HG03521 (cell line): ENCODE results near the gene LHPP.

Experiments
- ATAC-seq: cut with Tn5 transposase; IDR thresholded peaks from one replicate; pipeline ENCODE4 v1.9.1; 2021; ENCODE audit warnings: mild to moderate bottlenecking, moderate library complexity; ENCODE audit not compliant: unreplicated experiment

Gene LHPP

GRCh38 chr10:124447751-124448466 lies 13.7 kb upstream of the LHPP start:
- no peak for ATAC-seq

GRCh38 chr10:124448696-124449169 lies 12.9 kb upstream of the LHPP start:
- ATAC-seq: no peak

GRCh38 chr10:124449170-124450011 lies 12.2 kb upstream of the LHPP start:
- ATAC-seq: no peak

- ATAC-seq: no peak
Measured at GRCh38 chr10:124450012-124450782, 11.4 kb upstream of the LHPP start, which contains the start of gene NKX1-2. TSS of gene NKX1-2 (minus strand) at chr10:124450035. CDS start at chr10:124449943, 92 bp downstream.

GRCh38 chr10:124450783-124451057 lies 10.9 kb upstream of the LHPP start:
- ATAC-seq: no peak

GRCh38 chr10:124451276-124451675 lies 10.3 kb upstream of the LHPP start:
- ATAC-seq: no peak

- ATAC-seq: no peak
Measured at GRCh38 chr10:124453960-124454610, 7.5 kb upstream of the LHPP start.

GRCh38 chr10:124455441-124455840 lies 6.2 kb upstream of the LHPP start:
- no peak for ATAC-seq

- ATAC-seq: no peak
Measured at GRCh38 chr10:124458473-124458872, 3.1 kb upstream of the LHPP start.

GRCh38 chr10:124458889-124459288 lies 2.7 kb upstream of the LHPP start:
- no peak for ATAC-seq

GRCh38 chr10:124459395-124459794 lies 2.2 kb upstream of the LHPP start:
- no peak for ATAC-seq

GRCh38 chr10:124460144-124460543 lies 1.5 kb upstream of the LHPP start:
- no peak for ATAC-seq

- ATAC-seq: no peak
Measured at GRCh38 chr10:124462348-124462695, 699 bp downstream of the LHPP start.

- no peak for ATAC-seq
Measured at GRCh38 chr10:124464028-124464965, 2.7 kb downstream of the LHPP start.

- no peak for ATAC-seq
Measured at GRCh38 chr10:124465003-124465776, 3.6 kb downstream of the LHPP start.

- no peak for ATAC-seq
Measured at GRCh38 chr10:124465777-124466488, 4.3 kb downstream of the LHPP start.

GRCh38 chr10:124467165-124467564 lies 5.5 kb downstream of the LHPP start:
- no peak for ATAC-seq

GRCh38 chr10:124468624-124469023 lies 7.0 kb downstream of the LHPP start:
- ATAC-seq: no peak
